ENCODE measurements around the gene GAA. TPM values are rescaled to one million over a fixed set of nuclear protein-coding genes. Genes with fewer than 3 reads are reported as not detected.

Gene GAA
- total RNA-seq, 1 donor from 2014 or later: 40.7 TPM

DNA sequence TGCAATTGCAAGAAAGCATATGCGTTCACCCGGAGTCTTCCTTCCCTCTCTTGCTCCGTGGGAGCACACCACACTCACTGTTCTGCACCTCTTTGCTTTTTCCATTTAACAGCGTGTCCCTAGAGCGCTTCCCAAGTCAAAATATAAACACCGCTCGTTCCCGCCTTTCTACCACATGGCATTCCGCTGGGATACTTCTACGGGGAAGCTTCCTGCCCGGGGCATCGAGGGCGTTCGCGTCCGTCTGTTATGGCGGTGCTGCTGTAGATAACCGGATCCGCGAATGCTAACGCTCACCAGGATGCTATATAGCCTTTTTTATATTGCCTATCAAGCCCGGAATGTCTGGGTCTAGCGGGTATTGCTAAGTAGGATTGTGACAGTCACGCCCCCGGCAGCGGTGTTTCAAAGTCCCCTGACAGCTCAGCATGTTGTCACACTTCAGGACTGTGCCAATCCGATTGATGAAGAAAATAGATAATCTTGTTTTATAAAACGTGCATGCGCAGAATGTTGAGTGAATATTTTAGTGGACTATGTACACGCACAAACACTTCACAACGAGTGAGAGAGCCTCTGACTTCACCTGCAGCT, 33.9 kb upstream of the GAA start:
- TF ChIP-seq, protein P1, sequence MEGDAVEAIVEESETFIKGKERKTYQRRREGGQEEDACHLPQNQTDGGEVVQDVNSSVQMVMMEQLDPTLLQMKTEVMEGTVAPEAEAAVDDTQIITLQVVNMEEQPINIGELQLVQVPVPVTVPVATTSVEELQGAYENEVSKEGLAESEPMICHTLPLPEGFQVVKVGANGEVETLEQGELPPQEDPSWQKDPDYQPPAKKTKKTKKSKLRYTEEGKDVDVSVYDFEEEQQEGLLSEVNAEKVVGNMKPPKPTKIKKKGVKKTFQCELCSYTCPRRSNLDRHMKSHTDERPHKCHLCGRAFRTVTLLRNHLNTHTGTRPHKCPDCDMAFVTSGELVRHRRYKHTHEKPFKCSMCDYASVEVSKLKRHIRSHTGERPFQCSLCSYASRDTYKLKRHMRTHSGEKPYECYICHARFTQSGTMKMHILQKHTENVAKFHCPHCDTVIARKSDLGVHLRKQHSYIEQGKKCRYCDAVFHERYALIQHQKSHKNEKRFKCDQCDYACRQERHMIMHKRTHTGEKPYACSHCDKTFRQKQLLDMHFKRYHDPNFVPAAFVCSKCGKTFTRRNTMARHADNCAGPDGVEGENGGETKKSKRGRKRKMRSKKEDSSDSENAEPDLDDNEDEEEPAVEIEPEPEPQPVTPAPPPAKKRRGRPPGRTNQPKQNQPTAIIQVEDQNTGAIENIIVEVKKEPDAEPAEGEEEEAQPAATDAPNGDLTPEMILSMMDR (conservative IDR thresholded peaks at IDR 0.05): no peak
- H3K4me1 Mint-ChIP-seq (ENCODE audit: unreplicated experiment): peaks cover 18% of the 10 kb centered on the region
- peaks cover 8% of the 10 kb centered on the region for H3K36me3 Mint-ChIP-seq
- no peak overlapping the region for H3K27ac Mint-ChIP-seq
- H3K9me3 Mint-ChIP-seq: no peaks in the 10 kb centered on the region
- no peaks in the 10 kb centered on the region for H3K27me3 Mint-ChIP-seq
- DNase-seq (ENCODE audit: extremely low spot score, unreplicated experiment): no peak
- H3K4me3 Mint-ChIP-seq: no peak overlapping the region

DNA sequence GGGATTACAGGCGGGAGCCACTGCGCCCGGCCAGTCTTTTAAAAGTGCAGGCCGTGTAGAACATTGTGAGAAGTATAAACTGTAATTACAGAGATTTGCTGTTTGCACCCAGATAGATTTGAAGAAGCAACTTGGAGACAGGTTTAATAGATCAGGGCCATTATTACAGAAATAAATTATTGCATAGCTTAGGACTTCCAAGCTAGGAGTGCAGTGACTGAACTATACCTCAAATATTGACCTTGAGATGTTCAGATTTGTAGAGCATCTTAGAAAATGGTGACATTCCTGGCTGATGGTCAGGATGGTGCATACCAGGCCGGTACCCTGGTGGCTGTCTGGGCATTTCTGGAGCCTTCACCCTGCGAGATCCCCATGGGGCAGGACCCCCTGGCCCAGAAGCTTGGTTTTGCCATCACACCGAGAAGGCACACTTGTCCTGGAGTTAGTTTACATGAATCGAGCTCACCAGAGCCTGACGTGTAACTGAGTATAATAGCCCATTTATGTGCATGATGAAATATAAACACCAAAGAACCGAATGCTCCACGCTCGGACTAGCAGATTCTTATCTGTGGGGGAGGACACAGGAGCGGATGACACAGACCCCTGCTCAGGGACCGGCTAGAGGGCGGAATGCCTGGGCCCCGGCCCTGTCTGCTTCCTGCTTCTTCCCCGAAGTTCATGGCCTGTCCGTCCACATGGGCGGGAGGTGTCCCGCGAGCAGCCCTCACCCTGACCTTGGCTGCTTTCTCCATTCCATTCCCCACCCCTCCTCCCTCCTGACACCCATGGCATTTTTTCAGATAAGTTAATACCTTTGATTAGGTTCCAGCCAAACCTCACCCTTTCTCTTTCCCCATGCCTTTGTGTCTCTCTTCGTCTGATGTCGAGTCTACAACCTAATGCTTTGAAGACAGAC, 32.8 kb upstream of the GAA start:
- H3K4me3 Mint-ChIP-seq: no peak overlapping the region
- H3K36me3 Mint-ChIP-seq: peaks cover 8% of the 10 kb centered on the region
- DNase-seq (ENCODE audit: extremely low spot score, unreplicated experiment): no peak
- TF ChIP-seq, protein P1 (conservative IDR thresholded peaks at IDR 0.05): no peak
- H3K27ac Mint-ChIP-seq: peak overlapping the region; percentile 23
- H3K27me3 Mint-ChIP-seq: no peaks in the 10 kb centered on the region
- H3K4me1 Mint-ChIP-seq (ENCODE audit: unreplicated experiment): peaks cover 18% of the 10 kb centered on the region
- no peaks in the 10 kb centered on the region for H3K9me3 Mint-ChIP-seq

DNA sequence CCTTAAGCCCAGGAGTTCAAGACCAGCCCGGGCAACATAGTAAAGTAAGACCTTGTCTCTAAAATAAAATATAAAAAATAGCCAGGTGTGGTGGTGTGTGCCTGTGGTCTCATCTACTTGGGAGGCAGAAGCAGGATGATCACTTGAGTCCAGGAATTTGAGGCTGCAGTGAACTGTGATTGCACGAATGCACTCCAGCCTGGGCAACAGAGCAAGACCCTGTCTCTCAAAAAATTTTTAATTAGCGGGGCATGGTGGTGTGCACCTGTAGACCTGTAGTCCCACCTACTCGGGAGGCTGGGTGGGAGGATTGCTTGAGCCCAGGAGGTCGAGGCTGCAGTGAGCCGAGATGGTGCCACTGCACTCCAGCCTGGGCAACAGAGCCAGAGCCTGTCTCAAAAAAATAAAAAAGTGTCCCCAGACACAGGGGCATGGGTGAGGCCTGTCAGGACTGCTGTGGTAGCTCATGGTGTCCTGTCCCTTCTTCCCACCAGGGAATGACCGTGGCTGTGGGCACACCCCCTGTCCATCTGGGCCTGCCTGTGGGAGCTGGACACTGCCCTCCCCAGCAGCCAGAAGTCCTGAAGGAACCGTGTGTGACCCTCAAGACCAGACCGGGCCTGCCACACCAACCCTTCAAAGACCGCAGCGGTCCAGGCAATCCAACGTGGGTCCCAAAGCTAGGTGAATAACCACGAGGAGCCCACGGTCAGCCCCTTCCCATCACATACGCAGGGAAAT, 30.8 kb upstream of the GAA start:
- no peak for DNase-seq (ENCODE audit: extremely low spot score, unreplicated experiment)
- H3K36me3 Mint-ChIP-seq: peaks cover 8% of the 10 kb centered on the region
- TF ChIP-seq, protein P1 (conservative IDR thresholded peaks at IDR 0.05): no peak

GRCh38 chr17:80071116-80071841, 30.1 kb upstream of the GAA start:
- TF ChIP-seq, protein P1 (conservative IDR thresholded peaks at IDR 0.05): no peak
- H3K27me3 Mint-ChIP-seq: no peaks in the 10 kb centered on the region
- DNase-seq (ENCODE audit: extremely low spot score, unreplicated experiment): no peak
- H3K27ac Mint-ChIP-seq: no peak overlapping the region
- no peak overlapping the region for H3K4me3 Mint-ChIP-seq
- peaks cover 8% of the 10 kb centered on the region for H3K36me3 Mint-ChIP-seq
- H3K9me3 Mint-ChIP-seq: no peaks in the 10 kb centered on the region
- H3K4me1 Mint-ChIP-seq (ENCODE audit: unreplicated experiment): peaks cover 18% of the 10 kb centered on the region

More for the DNA sequence above, 30.8 kb upstream of the GAA start:
- Mint-ChIP-seq H3K9me3 (no peaks in the 10 kb centered on the region), H3K27me3 (no peaks in the 10 kb centered on the region), H3K4me3 (no peak overlapping the region), H3K27ac (no peak overlapping the region), H3K4me1 (ENCODE audit: unreplicated experiment) (peaks cover 18% of the 10 kb centered on the region)

- DNase-seq (ENCODE audit: extremely low spot score, unreplicated experiment): no peak
- peaks cover 14% of the 10 kb centered on the region for H3K4me1 Mint-ChIP-seq (ENCODE audit: unreplicated experiment)
- no peaks in the 10 kb centered on the region for H3K36me3 Mint-ChIP-seq
- TF ChIP-seq, protein P1 (conservative IDR thresholded peaks at IDR 0.05): no peak
- no peak overlapping the region for H3K4me3 Mint-ChIP-seq
- H3K27me3 Mint-ChIP-seq: no peaks in the 10 kb centered on the region
- H3K9me3 Mint-ChIP-seq: no peaks in the 10 kb centered on the region
- no peak overlapping the region for H3K27ac Mint-ChIP-seq
These were observed 29.0 kb upstream of the GAA start for GRCh38 chr17:80072410-80072809.

Measured in type B pancreatic cell (in vitro differentiated cells).